GM18907 (cell line): ENCODE data around the gene COL15A1.
"Not testable (repeated sequence)": the region's sequence is repeated elsewhere in the genome, so short reads cannot be mapped to it uniquely, and the experiment has no call there.

ENCODE experiments used
- ATAC-seq: cut with Tn5 transposase; IDR thresholded peaks from one replicate; pipeline ENCODE4 v1.9.1; 2021; ENCODE audit warnings: mild to moderate bottlenecking, moderate library complexity; ENCODE audit not compliant: unreplicated experiment

The COL15A1 gene

DNA sequence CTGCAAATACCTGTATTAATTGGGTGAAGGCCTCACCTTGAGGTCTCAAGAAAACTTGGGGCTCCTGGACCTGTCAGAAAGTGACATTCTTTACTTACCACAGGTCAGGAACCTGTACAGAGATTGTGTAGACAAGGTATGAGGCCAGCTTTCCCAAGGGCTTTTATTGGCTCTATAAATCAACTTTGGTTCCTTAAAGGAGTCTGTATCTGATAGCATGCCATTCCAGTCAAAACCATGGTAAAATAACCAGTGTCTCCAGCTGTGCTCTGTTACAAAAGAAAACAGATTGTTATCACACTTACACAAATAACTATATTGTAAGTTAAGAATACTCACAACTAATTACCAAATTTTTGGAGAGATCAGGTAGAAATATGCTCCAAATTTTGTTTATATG, 64.5 kb downstream of the COL15A1 start:
- ATAC-seq = no peak

DNA sequence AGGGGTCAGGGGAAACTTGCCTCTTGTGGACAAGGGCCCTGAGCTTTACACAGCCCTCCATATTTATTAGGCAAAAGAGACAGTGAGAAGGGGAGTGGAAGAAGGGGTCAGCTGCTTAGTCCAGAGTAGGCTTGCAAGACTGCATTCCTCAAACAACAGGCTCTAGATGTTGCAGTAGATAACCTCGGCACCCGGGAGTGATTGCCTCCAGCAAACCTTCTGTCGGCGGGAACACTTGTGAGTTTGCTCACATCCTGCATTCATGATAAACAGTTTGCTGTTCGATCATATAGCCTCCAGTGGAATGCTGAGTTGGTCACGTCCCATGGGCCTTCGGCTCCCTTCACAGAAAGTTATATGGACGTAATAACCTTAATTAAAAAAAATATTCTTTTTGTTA, 66.7 kb downstream of the COL15A1 start:
- not testable (repeated sequence) for ATAC-seq

DNA sequence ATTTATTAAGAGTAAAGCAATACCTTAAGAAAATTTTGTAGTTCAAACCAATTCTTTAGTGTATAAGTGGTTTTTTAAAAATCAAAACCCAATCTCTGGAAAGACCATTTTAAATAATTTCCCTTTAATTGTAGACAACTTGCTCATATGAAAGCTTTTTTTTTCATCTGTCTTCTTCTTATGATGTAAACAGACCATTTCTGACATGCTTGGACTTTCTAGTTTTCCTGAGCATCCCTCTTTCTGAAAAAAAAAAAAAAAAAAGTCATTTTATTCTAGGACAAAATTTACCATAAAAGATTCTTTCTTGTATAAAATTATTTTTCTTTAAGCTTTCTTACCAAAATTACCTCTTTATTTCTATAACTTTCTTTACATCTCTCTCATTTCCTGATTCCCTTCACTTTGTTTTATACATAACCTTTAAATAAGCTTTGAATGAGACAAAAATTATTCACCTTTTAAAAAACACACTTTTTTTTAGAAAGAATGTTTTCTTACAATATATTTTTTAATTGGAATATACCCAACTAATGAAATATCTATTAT, 67.5 kb downstream of the COL15A1 start:
- no peak for ATAC-seq

DNA sequence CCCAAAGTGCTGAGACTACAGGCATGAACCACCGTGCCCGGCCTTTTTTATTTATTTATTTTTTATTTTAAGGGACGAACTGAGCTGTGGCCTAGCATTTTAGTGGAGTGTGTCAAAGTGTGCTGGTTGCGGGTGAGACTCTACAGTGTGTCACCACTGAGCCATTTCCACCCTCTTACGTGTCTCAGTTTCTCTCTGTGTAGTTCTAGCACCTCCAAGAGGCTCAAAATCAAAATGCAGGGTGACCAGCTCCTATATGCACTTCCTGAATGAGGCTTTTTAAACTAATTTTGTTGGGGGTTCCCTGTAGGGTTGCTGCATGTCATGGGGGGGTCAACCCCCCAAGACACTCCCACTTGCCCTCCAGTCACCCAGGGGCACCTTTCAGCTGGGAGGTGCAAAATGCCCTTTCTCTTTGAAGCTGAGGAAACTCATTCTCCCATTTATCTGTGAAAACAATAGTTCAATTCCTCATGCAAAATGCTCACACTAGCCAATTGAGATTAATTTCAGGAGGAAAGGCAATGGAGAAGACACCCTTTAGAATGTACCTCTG, 69.3 kb downstream of the COL15A1 start:
- no peak for ATAC-seq

DNA sequence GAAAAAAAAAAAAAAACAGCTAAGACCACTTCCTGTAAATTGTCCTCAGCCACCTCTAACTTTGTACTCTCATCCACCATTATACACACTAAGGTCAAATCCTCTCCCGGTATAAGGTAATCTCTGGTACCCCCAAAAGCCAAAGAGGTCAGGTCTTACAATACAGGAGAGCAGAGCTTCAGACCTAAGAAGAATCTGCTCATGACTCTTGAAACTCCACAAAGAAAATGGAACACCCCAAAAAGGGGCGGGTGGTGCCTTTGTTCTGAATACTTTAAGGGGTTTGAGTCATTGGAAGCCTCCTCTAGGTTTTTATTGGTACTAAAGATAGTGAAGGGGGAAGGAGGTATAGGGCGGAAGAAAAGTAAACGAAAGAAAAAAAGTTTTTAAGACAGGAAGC, 69.8 kb downstream of the COL15A1 start:
- no peak for ATAC-seq

DNA sequence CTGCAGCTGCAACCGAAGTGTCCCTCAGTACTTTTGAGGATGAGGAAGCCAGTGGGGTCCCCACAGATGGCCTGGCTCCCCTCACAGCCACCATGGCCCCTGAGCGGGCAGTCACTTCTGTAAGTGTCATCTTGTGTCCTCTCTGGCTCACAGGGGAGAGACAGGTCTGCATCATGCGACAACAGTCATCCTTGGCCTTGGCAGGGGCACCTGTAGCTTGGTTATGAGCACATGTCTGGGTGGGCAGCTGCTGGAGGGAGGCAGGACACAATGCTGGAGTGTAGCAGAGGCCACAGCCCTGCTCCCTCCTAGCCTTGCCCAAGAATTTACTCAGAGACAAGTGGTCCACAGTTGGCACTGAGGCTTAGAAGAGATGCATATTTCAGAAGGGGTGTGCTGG, 71.7 kb downstream of the COL15A1 start:
- ATAC-seq = no peak

DNA sequence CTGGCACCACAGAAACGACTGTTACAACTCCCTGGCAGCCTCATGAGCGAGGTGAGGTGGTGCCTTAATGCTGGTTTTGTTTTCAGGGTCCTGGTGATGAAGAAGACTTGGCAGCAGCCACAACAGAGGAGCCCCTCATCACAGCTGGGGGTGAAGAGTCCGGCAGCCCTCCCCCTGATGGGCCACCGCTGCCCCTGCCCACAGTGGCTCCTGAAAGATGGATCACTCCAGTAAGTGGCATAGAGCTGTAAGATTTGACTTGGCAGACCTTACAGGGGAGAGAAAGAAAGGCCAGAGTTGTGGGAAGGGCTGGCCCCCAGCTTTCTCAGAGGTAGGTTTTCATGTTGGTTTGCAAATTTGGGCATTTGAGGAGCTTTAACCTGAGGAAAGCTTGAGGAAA, 72.2 kb downstream of the COL15A1 start:
- ATAC-seq = no peak

DNA sequence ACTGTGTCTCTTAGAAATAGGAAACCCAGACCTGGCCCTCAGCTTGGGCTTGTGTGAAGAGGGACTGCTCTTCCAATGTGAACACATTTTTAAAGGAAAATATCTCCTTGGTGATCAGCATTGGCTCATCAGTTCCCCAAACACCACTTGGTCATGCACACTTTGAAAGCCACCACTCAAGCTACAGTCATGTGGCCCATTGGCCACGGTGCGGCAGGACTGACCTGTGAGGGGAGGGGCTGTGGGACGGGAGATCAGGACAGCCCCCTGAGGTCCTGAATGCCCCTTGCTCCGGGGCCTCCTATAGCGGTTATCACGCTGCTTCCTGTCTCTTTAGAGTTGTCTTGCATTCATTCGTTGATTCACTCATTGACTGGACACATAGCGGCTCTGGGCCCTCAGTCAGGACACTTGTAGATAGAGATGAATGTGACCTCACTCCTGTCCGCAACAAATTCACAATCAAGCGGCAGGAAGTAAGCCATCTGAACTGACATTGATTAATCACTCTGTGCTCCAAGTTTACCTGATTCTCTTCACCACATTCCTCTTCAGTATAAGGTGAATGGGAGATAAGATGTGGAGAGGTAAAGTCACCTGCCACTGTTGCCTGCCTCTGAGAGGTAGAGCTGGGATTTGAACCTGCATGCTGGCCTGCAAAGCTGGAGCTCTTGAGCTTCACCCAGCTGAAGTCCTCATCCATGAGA, 73.1 kb downstream of the COL15A1 start:
- no peak for ATAC-seq

DNA sequence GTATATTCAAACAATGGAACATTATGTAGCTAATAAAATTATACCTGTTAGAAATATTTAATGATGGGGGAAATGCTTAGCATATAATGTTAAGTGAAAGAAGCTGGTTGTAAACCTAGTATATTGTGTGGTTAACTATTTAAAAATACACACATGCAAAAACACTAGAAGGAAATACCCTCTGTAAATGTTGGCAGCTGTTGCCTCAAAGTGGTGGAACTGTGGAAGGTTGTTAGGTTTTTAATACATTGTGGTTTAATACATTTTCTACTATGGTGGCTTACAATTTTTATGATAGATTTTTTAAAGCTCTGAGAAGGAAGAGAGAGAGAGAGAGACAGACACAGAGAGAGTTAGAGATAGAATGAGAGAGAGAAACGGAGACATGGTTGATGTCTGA, 74.9 kb downstream of the COL15A1 start:
- ATAC-seq = no peak

DNA sequence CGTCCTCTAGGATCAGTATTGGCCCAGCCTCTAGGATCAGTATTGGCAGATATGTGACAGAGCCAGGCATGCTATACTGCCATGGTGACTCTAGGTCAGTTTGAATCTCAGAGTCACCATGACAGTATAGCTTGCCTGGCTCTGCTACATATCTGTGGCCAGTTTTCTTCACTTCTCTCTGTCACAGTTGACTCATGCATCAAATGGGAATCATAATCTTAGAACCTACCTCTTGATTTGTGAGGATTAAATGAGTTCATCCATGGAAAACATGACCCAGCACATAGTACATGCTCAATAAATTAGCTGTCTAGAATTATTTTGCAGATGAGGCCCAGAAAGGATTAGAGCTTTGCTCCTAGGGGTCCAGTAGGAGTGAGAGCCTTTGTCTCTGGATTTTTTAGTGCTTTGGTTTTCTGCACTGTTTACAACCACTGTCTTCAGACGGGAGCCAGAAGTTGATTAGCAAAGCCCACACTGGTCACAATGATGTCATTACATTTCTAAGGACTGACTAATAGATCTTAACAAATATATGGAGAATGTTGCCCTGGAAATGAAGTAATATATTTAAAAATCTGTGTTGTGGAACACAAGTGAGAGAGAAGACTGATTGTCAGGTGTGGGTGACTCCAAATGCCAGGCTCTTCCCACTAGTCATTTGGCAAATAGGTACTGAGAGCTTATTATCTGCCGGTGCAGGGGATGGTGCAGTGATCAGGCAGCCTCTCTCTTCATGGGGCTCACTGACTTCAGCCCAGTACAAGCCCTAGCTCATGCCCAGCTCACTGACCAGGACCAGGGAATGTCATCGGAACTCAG, 76.0 kb downstream of the COL15A1 start:
- ATAC-seq = no peak

DNA sequence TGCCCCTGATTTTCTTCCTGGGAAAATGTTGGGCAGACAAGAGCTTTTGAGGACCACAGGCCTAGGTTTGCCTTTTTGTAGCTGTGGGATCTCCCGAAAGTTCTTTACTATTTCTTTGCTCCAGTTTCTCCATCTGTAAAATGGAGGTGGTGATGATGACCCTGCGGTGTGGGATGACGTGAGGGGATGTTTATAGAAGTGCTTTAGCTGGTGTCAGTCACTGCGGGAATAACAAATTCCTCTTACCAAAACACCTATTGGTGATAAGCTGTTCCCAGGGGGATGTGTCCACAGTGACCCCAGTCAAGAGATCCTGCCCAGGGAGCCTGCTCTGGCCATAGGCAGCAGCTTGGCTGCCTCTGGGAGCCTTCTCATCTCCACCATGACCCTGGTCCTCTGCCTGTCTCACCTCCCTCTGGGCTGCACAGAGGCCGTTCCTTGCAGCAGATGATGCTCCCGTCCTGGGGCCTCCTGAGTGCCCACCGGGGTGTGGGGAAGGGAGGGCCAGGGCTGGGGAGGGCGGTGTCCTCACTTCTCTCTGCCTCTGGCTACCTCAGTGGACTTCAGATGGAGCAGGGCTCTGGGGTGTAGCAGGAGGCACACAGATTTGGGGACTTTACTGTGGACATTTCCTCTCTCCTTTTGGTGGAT, 77.2 kb downstream of the COL15A1 start:
- no peak for ATAC-seq

DNA sequence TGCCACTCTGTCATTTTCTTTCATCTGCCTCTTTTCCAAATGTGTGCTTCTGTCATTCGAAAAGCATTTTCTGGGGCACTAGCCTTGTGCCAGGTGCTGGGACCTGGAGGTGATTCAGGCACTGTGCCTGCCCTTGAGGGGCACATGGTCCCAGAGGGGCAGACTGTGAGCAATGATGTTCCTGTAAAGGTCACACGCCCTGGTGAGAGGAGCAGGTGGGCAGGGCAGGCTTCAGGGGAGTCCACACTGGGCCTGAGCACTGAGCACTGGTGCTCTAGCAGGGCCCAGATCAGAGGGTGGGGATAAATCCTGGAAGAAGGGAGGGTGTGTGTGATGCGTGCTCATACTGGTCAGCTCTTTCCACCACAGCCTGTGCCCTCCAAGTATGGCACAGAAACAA, 77.8 kb downstream of the COL15A1 start:
- ATAC-seq = no peak

DNA sequence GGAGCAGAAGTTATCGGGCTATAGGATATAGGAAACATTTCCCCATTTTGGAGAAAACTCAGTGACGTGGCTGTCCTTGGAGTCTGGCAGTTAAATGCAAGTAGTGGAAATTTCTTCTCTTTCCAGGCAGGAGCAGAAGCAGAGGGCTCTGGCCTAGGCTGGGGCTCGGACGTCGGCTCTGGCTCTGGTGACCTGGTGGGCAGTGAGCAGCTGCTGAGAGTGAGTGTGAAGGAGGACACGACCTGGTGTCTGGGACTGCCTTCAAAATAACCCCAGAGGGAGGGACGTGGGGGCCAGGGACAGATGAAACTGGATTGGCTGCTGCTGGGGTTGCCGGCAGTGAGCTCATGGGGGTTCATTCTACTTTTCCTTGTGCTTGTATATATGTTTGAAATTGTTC, 79.5 kb downstream of the COL15A1 start:
- no peak for ATAC-seq

DNA sequence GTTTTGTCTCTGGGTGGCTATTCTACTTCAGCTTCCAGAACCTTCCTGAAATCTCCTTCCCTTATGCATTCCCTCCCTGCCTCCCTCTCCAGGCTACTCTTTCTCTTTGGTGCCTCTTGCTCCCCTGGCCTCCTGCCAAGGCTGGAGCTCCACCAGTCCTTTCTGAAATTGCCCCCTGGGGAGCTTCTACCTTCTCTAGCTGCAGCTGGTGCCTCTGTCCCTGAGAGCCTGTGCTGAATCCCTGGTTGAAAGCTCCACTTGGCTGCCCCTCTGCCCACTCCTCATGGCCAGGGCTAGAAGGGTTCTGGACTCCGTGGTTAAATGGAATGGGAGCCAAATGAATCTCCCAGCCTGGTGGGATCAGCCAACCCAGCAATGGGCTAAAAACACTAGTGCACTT, 80.1 kb downstream of the COL15A1 start:
- ATAC-seq = no peak

DNA sequence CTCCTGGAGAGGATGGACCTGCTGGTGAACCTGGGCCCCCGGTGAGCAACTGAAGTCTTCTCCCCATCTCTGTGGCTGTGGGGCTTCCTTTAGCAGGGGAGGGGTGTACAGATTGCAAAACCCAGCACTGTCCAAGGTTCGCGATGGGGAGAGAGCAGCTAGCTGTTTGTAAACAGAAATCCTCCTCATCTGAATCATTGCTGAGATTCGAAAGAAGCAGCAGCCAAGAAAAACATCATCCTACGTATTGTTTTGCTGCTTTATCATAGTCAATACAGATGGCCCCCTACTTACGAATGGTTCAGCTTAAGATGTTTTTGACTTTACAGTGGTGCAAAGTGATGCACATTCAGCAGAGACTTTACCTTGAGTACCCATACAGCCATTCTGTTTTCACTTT, 81.3 kb downstream of the COL15A1 start:
- no peak for ATAC-seq

DNA sequence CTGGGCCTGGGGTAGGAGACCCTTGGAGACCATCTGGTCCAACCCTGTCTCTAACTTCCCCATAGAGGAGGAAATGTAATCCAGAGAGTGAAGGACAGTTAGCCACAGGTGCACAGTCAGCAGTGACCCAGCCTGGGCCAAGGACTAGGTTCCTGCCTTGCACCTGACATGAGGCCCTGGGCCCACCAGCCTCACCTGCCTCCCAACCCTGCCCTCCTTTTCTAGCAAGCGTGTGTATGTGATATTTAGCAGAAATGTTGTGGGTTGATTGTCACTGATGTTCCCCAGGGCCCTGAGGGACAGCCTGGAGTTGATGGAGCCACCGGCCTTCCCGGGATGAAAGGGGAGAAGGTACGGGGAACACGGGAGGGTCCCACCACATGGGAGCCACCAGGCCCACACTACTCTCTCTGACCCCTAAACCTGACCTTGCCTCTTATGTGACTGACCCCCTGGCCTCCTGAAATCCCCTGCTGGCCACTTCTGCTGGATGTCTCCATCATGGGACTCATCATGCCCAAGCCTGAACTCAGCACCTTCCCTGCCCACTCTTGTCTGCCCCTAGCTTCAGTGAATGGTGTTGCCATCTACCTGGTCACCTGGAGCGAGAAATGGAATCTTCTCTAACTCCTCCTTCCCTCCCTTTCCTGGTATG, 82.0 kb downstream of the COL15A1 start:
- ATAC-seq = no peak

DNA sequence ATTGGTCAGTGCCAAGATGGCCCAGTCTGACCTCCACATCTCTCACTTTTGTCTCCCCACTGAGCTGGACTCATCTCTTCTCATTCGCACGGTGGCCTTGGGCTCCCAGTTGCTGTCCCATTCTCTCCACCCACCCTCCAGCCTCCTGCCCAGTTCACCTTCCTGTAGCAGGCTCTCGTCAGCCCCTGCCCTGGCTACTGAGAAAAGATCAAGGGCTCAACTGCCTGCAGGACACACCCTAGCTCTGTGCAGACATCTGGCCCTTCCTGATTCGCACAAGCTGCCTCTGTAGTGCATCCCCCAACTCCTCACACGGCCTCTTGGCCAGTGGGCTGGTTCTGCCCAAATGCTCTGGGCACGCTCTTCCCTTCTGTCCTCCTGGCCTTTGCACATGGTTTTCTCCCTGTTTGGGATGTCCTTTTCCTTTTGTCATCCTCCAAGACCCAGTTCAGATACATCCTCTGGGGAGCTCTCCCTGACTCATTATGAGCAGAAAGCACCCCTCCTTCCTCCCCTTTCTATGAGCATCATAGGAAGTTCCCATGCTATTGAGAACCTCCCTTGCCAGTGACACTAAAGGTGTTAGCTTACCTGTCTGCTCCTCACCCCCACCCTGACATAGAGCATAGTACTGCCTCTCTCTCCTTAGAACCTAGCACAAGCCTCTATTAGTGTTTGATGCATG, 82.7 kb downstream of the COL15A1 start:
- no peak for ATAC-seq

DNA sequence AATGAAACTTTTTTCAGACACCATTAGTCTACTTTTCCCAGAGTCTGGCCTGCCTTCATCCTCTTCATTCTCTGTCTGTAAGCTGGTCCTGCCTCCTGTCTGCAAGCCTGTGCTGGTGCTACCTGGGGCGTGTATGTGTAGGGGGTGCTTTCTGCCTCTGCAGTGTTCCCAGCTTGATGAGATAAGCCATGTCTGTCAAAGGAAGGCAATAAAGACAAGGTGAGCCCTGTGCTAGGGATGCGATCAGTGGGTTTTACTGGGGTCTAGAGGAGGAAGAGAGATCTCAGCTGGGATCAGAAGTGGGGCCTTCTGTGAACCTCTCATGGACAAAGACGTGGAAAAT, 83.2 kb downstream of the COL15A1 start:
- ATAC-seq = no peak

DNA sequence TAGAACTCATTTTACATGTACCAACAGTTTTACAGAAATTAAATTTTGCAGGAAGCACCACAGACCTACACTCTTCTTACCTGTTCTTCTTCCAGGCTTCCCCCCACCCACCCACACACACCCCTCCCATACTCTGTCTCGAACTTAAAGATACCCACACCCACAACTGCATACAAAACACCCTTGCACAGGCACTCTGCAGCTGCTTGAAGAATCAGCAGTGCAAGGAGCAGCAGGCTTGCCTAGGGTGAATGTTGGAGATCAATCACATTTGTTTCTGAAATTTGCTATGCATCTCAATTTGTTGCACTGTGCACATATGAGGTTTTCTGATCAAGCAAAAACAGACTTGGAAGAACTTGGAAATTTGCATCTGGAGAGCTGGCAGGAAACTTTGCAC, 83.7 kb downstream of the COL15A1 start:
- ATAC-seq = no peak

DNA sequence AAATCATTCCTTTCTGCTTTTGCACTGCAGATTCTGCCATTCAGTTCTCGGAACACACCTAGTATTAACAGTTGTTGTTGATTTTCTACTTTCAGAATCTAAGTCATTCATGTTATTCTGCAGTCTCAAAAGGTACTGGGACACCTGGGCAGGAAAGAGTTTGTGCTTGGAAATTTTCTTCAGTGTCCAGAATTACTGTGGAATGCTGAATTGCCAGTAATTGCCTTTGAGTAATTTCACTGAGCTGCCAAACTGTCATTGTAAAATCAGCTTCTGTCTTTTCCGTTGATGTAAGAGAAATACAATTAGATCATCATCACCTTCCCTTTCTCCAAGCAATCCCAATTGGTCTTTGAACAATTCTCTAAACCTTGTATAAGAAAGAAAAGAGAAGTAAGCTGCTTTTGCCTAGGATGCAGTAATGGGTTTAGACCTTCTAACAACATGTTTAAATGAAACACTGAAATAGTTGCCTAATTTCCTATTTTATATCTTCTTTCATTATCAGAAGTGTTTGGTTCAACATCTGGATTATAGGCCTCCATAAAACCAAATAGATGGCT, 85.5 kb downstream of the COL15A1 start:
- ATAC-seq = no peak
